ENCODE results near the gene SPO11. TPM values are rescaled to one million over a fixed set of nuclear protein-coding genes. Genes with fewer than 3 reads are reported as not detected.

The SPO11 gene
- total and polyA plus RNA-seq, 2 of the 4 experiments (the other 2 are of a cell fraction) = not detected

- H3K79me1 ChIP-seq (ENCODE audit: low read depth in 1 of 2, low read length in 2 of 2) = no peaks in the 10 kb centered on the region
- DNase-seq (no peak), ATAC-seq (ENCODE audit: low read depth) (no peak)
- H3K23ac ChIP-seq (ENCODE audit: low read depth, low read length) = no peak overlapping the region
- H2AK5ac ChIP-seq (ENCODE audit: low read depth, low read length) = no peak overlapping the region
- no peak overlapping the region for H3K27ac ChIP-seq (ENCODE audit: insufficient read depth, low read length)
- H3K9ac ChIP-seq (ENCODE audit: low read depth, low read length) = no peak overlapping the region
- BruUV-seq (replicated peaks) = no TSS peak
- H2BK5ac ChIP-seq (ENCODE audit: low read depth, low read length, poor library complexity, severe bottlenecking) = no peak overlapping the region
- POLR2A ChIA-PET (ENCODE audit: unreplicated experiment) = no interaction called here
- H3K27me3 ChIP-seq (ENCODE audit: control insufficient read depth, insufficient read depth, low read length) = no peaks in the 10 kb centered on the region
- in situ Hi-C loops (cut with MboI; ENCODE audit: low sequenced_read_pairs) (loop anchor here (10.0 to 25.0 kb wide), 3 partner anchors 212 to 1655 kb away; partner anchors contain the start of genes ATP5F1E and PRELID3B), intact Hi-C loops (cut with micrococcal nuclease) (loop anchor here (10.0 kb wide), 1 partner anchor 832 kb away; no protein-coding TSS in a partner anchor), dilution Hi-C loops (cut with HindIII; ENCODE audit: low sequenced_read_pairs, unreplicated experiment) (no loop called here)
- H3K14ac ChIP-seq (replicated peaks; ENCODE audit: low read depth, low read length) = no peak overlapping the region
- no peak overlapping the region for H3K56ac ChIP-seq (ENCODE audit: extremely low read depth, insufficient read depth, low read length)
- no peak overlapping the region for H2BK120ac ChIP-seq (ENCODE audit: low read depth, low read length)
- no peak overlapping the region for H3K18ac ChIP-seq (ENCODE audit: low read depth, low read length)
- no peak overlapping the region for H2AK9ac ChIP-seq (replicated peaks; ENCODE audit: low read depth, low read length, poor library complexity)
- no peak overlapping the region for H3K4me3 ChIP-seq (ENCODE audit: insufficient read depth, low read depth, low read length)
- CTCF ChIA-PET = interaction anchor here (1.7 kb wide), 1 partner anchor 113 kb away, joined by 10 read pairs; no protein-coding TSS in a partner anchor
- H4K91ac ChIP-seq (ENCODE audit: insufficient read depth, low read depth, low read length) = no peak overlapping the region
- H3K9me3 ChIP-seq (ENCODE audit: control insufficient read depth, insufficient read depth, low read length) = no peaks in the 10 kb centered on the region
- no peak overlapping the region for H2BK15ac ChIP-seq (ENCODE audit: low read depth, low read length)
- H2BK20ac ChIP-seq (ENCODE audit: low read depth, low read length) = no peak overlapping the region
- no peak overlapping the region for H3K4ac ChIP-seq (ENCODE audit: low read depth, low read length)
- no peak overlapping the region for H3K4me2 ChIP-seq (ENCODE audit: low read depth, low read length)
- H3K9me1 ChIP-seq (ENCODE audit: insufficient read depth, low read length) = no peaks in the 10 kb centered on the region
- WGBS, 2 experiments (ENCODE audit: extremely low coverage in 2 of 2, insufficient read length in 1 of 2) = no CpG with 5 or more reads among the region's 5 CpGs
- no peaks in the 10 kb centered on the region; the same call in 1 of the 2 replicates for H4K20me1 ChIP-seq (ENCODE audit: insufficient read depth, low read length)
- H4K8ac ChIP-seq (ENCODE audit: low read depth in 2 of 2, low read length in 2 of 2) = no peak overlapping the region
- no peak overlapping the region for H4K5ac ChIP-seq (ENCODE audit: low read depth, low read length)
- no peak for TF ChIP-seq MAZ (IDR thresholded peaks at IDR 0.05; ENCODE audit: borderline replicate concordance, low read depth, low read length)
- TF ChIP-seq RAD21 (IDR thresholded peaks at IDR 0.05; ENCODE audit: low read length) = no peak
- no peak for TF ChIP-seq POLR2A (IDR thresholded peaks at IDR 0.05; ENCODE audit: low read depth, low read length)
- TF ChIP-seq CEBPB (IDR thresholded peaks at IDR 0.05; ENCODE audit: low read depth, low read length) = no peak
- no peak for TF ChIP-seq USF2 (IDR thresholded peaks at IDR 0.05; ENCODE audit: low read depth, low read length)
- TF ChIP-seq NFE2L2 (IDR thresholded peaks at IDR 0.05; ENCODE audit: low read depth, low read length) = no peak
- no peak for TF ChIP-seq SMC3 (IDR thresholded peaks at IDR 0.05; ENCODE audit: low read depth, low read length)
- no peak for TF ChIP-seq BHLHE40 (IDR thresholded peaks at IDR 0.05; ENCODE audit: low read depth, low read length)
- TF ChIP-seq MAFK (IDR thresholded peaks at IDR 0.05; ENCODE audit: low read depth, low read length) = no peak
- no peak for TF ChIP-seq RFX5 (IDR thresholded peaks at IDR 0.05; ENCODE audit: low read depth, low read length)
- TF ChIP-seq FOS (IDR thresholded peaks at IDR 0.05; ENCODE audit: low read depth, low read length) = no peak
- TF ChIP-seq MXI1 (IDR thresholded peaks at IDR 0.05; ENCODE audit: borderline replicate concordance, low read depth, low read length) = no peak
- TF ChIP-seq RCOR1 (IDR thresholded peaks at IDR 0.05; ENCODE audit: insufficient replicate concordance, low read length) = no peak
- no peak for TF ChIP-seq CHD1 (IDR thresholded peaks at IDR 0.05; ENCODE audit: low read depth, low read length)
- no peak for TF ChIP-seq ELK1 (IDR thresholded peaks at IDR 0.05; ENCODE audit: borderline replicate concordance, low read depth, low read length)
- TF ChIP-seq CTCF (conservative IDR thresholded peaks at IDR 0.05; ENCODE audit: low read depth, low read length) = no peak
- H3K36me3 ChIP-seq (ENCODE audit: control insufficient read depth, insufficient read depth, low read length) = peaks cover 20% of the 10 kb centered on the region
- no peaks in the 10 kb centered on the region for H3K4me1 ChIP-seq (ENCODE audit: control insufficient read depth, insufficient read depth, low read length)
- no peak overlapping the region for H2AFZ ChIP-seq (replicated peaks; ENCODE audit: low read length, poor library complexity)
Measured at GRCh38 chr20:57382516-57382915, 52.9 kb downstream of the SPO11 start.

Data from IMR-90 (cell line).